AG04449 (cell line): ENCODE measurements around the gene TBC1D14.
"Not testable (repeated sequence)": the region's sequence is repeated elsewhere in the genome, so short reads cannot be mapped to it uniquely, and the experiment has no call there.

Experiments
- CTCF ChIA-PET: fragments of 350-600 bp; formaldehyde crosslinking; extraction: SDS; loops from one replicate; lab custom pipeline; 2021; ENCODE audit warnings: antibody characterized with exemption; lab: Yijun Ruan, JAX
- POLR2A ChIA-PET: fragments of 400-600, 350-600 bp; formaldehyde crosslinking; extraction: SDS; loops from one replicate; lab custom pipeline; 2020; ENCODE audit warnings: antibody characterized with exemption, inconsistent platforms; lab: Yijun Ruan, JAX
- DNase-seq: peaks from one replicate; pipeline ENCODE4 v3.0.0-alpha.2; 2010; ENCODE audit warnings: low read depth, low spot score
- H3K4me3 ChIP-seq: 2 replicates; pipeline ENCODE4 v1.5.1; 2011; ENCODE audit warnings: low read depth, mild to moderate bottlenecking, control low read depth, low read length
- TF ChIP-seq, protein P1 (sequence below): IDR thresholded peaks from one replicate; pipeline ENCODE4 v1.5.1; 2011; ENCODE audit warnings: mild to moderate bottlenecking, moderate library complexity, low read length, control low read depth, inconsistent platforms; ENCODE audit not compliant: insufficient read depth; ENCODE audit errors: missing control alignments

TBC1D14 gene

DNA sequence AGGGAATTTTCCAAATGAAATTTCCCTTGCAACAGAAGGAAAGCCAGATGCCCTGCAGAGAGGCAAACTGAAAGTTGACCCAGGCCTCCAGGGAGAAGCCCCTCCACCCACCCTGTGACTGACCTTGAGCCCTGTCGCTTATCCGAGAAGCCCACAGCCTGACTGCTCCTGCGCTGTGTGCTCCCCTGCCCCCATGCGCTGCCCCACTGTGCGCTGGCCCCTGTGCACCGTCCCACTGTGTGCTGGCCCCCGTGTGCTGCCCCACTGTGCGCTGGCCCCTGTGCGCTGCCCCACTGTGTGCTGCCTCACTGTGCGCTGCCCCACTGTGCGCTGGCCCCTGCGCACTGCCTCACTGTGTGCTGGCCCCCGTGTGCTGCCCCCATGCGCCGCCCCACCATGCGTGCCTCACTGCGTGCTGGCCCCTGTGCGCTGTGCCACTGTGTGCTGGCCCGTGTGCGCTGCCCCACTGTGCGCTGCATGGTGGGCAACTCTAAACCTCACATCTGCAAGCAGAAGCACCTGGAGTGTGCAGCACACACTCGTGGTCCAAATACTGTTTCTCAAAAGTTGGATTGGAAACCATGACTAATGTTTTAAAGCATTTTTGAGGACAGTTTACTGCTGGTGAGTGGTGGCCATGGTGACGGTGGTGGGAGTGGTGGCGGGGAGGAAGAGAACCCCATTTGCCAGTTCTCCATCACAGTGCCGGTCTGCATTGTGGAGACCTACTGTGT is 166.5 kb downstream of the TBC1D14 start:
- no peak overlapping the region for H3K4me3 ChIP-seq
- DNase-seq, result no peak
- ChIA-PET CTCF (no interaction called here), POLR2A (no interaction called here)
- TF ChIP-seq, protein P1, sequence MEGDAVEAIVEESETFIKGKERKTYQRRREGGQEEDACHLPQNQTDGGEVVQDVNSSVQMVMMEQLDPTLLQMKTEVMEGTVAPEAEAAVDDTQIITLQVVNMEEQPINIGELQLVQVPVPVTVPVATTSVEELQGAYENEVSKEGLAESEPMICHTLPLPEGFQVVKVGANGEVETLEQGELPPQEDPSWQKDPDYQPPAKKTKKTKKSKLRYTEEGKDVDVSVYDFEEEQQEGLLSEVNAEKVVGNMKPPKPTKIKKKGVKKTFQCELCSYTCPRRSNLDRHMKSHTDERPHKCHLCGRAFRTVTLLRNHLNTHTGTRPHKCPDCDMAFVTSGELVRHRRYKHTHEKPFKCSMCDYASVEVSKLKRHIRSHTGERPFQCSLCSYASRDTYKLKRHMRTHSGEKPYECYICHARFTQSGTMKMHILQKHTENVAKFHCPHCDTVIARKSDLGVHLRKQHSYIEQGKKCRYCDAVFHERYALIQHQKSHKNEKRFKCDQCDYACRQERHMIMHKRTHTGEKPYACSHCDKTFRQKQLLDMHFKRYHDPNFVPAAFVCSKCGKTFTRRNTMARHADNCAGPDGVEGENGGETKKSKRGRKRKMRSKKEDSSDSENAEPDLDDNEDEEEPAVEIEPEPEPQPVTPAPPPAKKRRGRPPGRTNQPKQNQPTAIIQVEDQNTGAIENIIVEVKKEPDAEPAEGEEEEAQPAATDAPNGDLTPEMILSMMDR, result no peak

DNA sequence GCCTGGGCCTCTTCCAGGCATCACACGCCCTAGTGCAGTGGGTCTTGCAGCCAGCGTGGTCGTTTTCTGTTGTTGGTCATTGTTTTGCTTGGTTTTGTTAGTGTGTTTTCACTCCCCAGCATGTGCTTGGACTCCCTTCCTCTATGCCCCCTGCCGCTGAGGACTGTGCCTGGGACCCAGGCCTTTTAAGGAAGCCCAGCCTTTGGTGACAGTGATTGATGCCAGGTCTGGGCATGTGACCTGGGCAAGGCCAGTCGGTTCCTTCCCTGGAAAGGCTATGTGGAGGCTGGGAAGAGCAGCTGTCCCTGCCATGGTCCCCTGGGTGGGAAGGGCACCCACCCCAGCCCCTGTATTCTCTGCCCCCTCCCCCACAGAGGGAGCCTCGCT is 167.1 kb downstream of the TBC1D14 start:
- POLR2A ChIA-PET, result no interaction called here
- no peak for DNase-seq
- no peak overlapping the region for H3K4me3 ChIP-seq
- CTCF ChIA-PET, result interaction anchor here (1.2 to 1.6 kb wide), 2 partner anchors 26 to 103 kb away, joined by 5 to 7 read pairs; no protein-coding TSS in a partner anchor
- TF ChIP-seq, protein P1, result no peak

DNA sequence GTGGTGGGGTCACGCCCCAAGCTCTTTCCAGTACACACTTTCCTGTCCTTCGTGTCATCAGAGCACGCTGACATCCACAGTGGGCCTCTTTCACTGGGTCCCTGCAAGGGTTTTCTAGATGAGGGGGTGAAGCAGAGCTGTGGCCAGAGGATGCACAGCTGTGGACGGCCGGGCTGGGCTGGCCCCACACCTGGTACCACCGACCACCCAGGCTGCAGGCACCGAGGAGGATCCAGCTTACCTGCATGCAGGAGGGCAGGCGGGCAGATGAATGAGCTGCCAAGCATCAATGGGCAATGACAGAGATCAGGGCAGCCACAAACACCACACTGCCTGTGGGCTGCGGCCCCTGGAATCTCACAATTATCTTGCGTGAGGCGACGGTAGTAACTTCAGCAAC is 167.7 kb downstream of the TBC1D14 start:
- CTCF ChIA-PET, result interaction anchor here (1.2 to 1.6 kb wide), 2 partner anchors 25 to 104 kb away, joined by 5 to 7 read pairs; no protein-coding TSS in a partner anchor
- H3K4me3 ChIP-seq, result no peak overlapping the region
- POLR2A ChIA-PET, result no interaction called here
- no peak for DNase-seq
- TF ChIP-seq, protein P1, result no peak

DNA sequence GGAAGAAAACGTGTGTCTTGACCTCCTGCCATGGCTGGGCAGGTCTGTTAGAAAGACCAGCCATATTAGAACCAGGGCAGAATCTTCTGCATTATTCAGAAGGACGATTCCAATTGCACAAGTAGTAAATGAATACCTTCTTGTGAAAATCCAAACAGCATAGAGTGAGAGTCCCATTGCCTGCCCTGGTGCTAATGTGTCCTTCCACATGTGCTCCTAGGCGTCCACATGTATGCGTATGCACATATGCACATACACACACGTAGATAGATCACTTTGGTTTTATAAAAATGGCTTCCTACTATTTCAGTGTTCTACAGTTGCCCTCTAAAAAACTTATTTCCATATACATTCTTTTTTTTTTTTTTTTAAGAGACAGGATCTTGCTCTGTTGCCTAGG is 168.4 kb downstream of the TBC1D14 start:
- no peak for DNase-seq
- CTCF ChIA-PET, result interaction anchor here (1.1 to 1.6 kb wide), 3 partner anchors 24 to 204 kb away, joined by 3 to 7 read pairs (median 4); a partner anchor contains a TSS

DNA sequence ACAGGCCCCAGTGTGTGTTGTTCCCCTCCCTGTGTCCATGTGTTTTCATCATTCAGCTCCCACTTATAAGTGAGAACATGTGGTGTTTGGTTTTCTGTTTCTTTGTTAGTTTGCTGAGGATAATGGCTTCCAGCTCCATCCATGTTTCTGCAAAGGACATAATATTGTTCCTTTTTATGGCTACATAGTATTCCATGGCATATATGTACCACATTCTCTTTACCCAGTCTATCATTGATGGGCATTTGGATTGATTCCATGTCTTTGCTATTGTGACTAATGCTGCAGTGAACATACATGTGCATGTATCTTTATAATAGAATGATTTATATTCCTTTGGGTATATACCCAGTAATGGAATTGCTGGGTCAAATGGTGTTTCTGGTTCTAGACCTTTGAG is 169.9 kb downstream of the TBC1D14 start:
- H3K4me3 ChIP-seq, DNase-seq, POLR2A ChIA-PET: not testable (repeated sequence)
- CTCF ChIA-PET, result interaction anchor here (0.7 to 9.1 kb wide), 5 partner anchors 9 to 360 kb away, joined by 3 to 87 read pairs (median 4); partner anchors contain the start of gene GRPEL1

More for the DNA sequence above, 168.4 kb downstream of the TBC1D14 start:
- POLR2A ChIA-PET, result no interaction called here
- TF ChIP-seq, protein P1, result no peak
- no peak overlapping the region for H3K4me3 ChIP-seq

DNA sequence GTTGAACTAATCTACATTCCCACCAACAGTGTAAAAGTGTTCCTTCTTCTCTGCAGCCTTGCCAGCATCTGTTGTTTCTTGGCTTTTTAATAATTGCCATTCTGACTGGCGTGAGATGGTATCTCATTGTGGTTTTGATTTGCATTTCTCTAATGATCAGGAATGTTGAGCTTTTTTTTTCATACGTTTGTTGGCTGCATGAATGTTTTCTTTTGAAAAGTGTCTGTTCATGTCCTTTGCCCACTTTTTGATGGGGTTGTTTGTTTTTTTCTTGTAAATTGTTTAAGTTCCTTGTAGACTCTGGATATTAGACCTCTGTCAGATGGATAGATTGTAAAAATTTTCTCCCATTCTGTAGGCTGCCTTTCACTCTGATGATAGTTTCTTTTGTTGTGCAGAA is 170.3 kb downstream of the TBC1D14 start:
- H3K4me3 ChIP-seq, POLR2A ChIA-PET, DNase-seq: not testable (repeated sequence)
- CTCF ChIA-PET, result interaction anchor here (1.4 to 9.1 kb wide), 3 partner anchors 9 to 206 kb away, joined by 4 to 87 read pairs (median 8); partner anchors contain the start of gene GRPEL1
